NCI-H1694 (cell line): ENCODE data around the gene OR4F6.

ENCODE experiments used
- DNase-seq: peaks from one replicate; lab custom pipeline; 2025; lab: John Stamatoyannopoulos, UW

OR4F6 gene

DNA sequence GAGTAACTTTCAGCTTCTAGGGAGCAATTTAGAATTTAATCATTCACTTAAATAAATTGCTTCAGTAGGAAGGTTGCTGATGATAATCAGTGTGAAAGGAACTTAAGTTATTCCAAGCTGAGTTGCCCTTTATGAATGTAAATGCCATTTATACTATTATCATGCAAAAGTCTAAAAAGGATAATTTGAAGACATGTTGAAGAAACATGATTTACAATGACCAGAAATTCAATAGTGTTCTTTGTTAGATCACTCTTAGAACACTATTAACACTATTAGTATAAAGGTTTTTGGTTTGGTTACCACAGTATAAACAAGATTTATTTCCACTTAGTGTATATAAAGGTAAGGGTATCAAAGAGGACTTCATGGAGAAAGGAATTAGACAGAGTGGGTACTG is 1.6 kb downstream of the OR4F6 start:
- no peak for DNase-seq

- DNase-seq, result no peak
These were observed 2.5 kb downstream of the OR4F6 start for GRCh38 chr15:101805605-101806345.

DNA sequence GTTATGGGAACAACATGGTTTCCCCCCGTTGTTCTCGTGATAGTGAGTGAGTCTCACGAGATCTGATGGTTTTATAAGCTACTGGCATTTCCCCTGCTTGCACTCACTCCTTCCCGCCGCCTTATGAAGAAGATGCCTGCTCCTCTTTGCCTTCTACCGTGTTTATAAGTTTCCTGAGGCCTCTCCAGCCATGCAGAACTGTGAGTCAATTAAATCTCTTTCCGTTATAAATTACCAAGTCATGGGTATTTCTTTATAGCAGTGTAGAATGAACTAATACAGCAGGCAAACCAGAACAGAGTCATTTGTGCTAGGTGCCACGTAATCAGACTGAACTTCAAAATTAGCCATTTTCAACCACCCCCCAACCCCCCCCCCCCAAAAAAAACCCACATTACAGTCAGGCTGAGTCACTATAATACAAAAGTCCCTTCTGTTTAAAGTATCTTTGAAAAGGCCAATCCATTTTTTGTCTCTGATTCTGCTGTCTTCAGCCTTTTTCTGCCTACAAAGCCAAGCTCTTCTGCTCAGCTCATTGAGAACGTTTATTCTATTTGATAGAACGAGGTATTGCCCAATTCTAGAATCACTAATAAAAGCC is 4.1 kb downstream of the OR4F6 start:
- no peak for DNase-seq

DNA sequence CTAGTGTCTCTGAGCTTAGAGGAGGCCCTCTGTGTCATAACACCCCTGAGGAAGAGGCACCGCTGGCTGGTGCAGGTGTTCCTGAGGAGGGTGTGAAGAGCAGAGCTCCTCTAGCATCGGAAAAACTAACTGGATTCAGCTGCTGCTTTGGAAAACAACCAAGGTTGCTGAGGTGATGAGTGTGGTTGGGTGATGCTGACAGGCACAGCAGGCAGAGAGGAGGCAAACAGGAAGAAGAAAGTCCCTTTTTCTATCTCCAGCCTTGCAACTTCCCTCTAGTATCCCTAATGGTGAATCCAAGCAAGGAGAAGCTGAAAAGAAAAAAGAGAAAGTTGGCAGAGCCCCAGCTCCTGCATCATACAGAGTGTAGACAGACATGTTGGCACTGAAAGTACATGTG is 4.9 kb downstream of the OR4F6 start:
- DNase-seq, result no peak

DNA sequence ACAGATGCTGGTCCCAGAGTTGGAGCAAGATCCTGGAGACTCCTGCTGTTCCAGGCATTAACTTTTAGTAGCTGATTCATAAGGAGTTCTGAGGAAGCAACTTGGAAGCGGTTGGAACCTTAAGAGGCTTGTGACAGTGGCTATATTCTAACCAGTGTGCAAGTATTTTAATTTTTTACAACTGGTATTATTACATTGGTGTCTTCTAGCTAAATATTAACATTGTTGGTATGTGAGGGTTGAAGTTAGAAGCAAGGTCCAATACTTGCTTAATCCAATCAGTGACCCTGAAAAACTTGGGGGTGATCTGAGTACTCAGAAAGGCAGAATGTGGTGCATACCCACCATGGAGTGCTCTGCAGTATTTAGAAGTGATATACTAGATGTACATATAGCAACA is 7.1 kb downstream of the OR4F6 start:
- DNase-seq, result no peak

DNA sequence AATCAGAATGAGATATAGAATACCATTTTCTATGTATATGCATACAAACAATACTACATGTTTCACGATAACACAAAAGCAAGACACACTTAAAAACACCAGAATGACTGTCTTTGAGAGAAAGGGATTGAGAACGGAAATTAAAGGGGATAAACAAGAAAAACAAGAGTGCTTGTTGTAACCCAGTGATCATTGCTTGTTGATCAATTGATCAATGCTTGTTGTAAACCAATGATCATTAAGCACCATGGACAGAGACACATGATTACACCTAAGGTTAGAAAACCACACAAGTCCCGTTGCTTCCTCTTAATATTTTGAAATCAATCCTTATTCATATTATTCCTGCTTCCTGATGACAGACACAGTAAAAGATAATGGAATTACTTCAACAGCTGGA is 7.6 kb downstream of the OR4F6 start:
- DNase-seq, result no peak

DNA sequence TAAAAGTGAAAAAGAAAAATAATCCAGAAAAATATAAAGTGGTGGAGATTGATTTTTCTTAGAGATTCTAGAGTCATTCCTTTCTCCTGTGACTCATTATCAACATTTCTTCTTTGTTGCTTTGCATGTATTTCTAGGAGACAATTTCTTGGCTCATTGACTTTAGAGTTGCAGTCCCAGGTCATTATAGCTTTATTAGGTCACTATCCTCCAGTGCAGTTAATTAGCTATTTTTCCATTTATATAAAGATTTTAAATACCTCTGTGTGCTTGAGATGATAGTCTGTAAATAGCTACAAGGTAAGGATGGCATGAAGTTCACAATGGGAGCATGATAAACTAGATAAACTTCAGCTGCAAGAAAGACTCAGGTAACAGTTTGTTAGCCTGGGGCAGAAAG is 8.6 kb downstream of the OR4F6 start, which contains the start of gene OR4F15:
TSS of gene OR4F15 (plus strand) at position 301 of the 400 bp plus-strand sequence. CDS start 5,985 bp downstream, outside the sequence.
- no peak for DNase-seq

- DNase-seq, result no peak
These were observed 10.7 kb downstream of the OR4F6 start for GRCh38 chr15:101813803-101814534.

DNA sequence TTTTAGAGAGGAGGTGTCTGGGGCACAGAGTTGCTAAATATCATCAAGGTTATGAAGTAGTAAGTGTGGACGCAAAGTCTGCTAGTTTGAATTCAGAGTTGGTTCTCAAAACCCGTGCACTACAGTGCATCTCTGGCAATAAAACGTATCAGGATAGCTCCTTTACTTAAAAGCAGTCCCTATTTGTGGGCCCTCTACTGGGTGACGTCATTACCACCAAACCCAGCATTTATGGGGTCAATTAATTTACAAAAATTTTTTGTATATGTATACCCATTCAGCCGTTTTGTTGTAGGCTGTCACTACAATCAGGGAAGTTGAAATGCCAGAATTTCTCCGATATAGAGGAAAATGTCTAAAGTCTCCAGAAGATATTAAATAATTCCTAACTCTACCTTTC is 17.5 kb downstream of the OR4F6 start:
- DNase-seq, result no peak

DNA sequence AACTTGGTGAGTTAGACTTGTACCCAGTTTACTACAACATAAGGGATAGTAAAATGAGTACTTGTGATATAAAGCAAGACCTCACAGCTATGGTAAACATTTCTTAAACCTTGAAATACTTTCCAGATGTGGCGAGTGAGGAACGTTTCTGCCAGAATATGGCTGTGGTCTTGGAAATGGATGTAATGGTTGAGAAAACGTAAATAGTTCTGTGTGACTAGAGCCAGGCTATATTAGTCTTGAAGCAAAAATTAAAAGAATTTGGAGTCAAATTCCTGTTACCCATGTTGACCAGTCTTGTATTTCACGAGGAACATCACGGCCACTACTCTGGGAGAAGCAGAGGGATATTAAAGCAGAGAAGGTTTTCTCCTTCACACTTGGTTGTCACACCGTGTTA is 23.9 kb downstream of the OR4F6 start:
- DNase-seq, result no peak

- DNase-seq, result no peak
These were observed 25.5 kb downstream of the OR4F6 start for GRCh38 chr15:101828774-101829173.

DNA sequence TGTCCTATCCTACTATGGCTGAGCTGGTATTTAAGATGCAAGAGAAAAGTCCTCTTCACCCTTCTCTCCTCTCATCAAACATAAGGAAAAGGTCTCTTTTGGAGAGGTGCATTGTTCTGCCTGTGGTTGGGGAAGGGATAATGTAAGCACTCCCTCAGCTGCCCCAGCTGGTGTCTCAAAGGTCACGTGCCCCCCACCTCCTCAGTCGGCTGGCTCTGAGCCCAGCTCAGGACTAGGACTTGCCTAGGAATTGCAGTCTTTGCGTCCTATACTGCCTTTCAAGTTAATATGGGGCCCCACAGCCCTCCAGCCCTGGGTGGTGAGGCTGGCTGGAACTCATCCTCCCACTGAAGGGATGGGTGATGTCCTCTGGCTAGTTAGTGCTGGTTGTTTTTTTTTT is 38.3 kb downstream of the OR4F6 start:
- DNase-seq, result no peak

- DNase-seq, result no peak
These were observed 41.6 kb downstream of the OR4F6 start for GRCh38 chr15:101844916-101845315.

GRCh38 chr15:101852356-101852755 is 49.0 kb downstream of the OR4F6 start:
- no peak for DNase-seq
